ENCODE measurements around the gene GLB1L. TPM values are rescaled to one million over a fixed set of nuclear protein-coding genes. Genes with fewer than 3 reads are reported as not detected.

GLB1L gene
- total RNA-seq, 1 experiment from 2014 or later: 6.1 TPM

GRCh38 chr2:219229305-219230058 lies 15.8 kb downstream of the GLB1L start, which contains the start of the genes ANKZF1 and ATG9A:
ANKZF1 (plus strand) TSS chr2:219229806; CDS start chr2:219230258, 452 bp downstream.
ATG9A (minus strand) TSS chr2:219229636; CDS start chr2:219228024, 1,612 bp downstream.
- peak within 1 kb of the TSS; percentile 93 for H3K4me3 Mint-ChIP-seq
- no peaks in the 10 kb centered on the region for H3K9me3 Mint-ChIP-seq
- H3K27me3 Mint-ChIP-seq (ENCODE audit: low read depth): no peaks in the 10 kb centered on the region
- peak; percentile 99 for DNase-seq (ENCODE audit: low spot score)
- ATAC-seq: peak; percentile 98
- peaks cover 47% of the 10 kb centered on the region for H3K36me3 Mint-ChIP-seq
- ChIA-PET POLR2A (interaction anchor here (0.6 to 2.4 kb wide), 6 partner anchors 10 to 65 kb away, joined by 3 to 18 read pairs (median 5); partner anchors contain the start of genes ABCB6, DNAJB2, GLB1L and STK16), CTCF (interaction anchor here (1.0 to 2.4 kb wide), 5 partner anchors 11 to 70 kb away, joined by 3 to 21 read pairs (median 6); partner anchors contain the start of gene ABCB6)
- H3K27ac Mint-ChIP-seq: peak within 1 kb of the TSS; percentile 97
- peaks cover 12% of the 10 kb centered on the region for H3K4me1 Mint-ChIP-seq
- no peak for TF ChIP-seq SOX15 (CRISPR knock-in tag; IDR thresholded peaks at IDR 0.05)
- no peak for TF ChIP-seq GTF2I (CRISPR knock-in tag; conservative IDR thresholded peaks at IDR 0.05)
- TF ChIP-seq ZMAT4 (CRISPR knock-in tag; IDR thresholded peaks at IDR 0.05): 0 out of 2 replicates have a peak, but pooled peaks have one; percentile 36
- TF ChIP-seq JUN (CRISPR knock-in tag; IDR thresholded peaks at IDR 0.05): no peak
- TF ChIP-seq, protein P1, sequence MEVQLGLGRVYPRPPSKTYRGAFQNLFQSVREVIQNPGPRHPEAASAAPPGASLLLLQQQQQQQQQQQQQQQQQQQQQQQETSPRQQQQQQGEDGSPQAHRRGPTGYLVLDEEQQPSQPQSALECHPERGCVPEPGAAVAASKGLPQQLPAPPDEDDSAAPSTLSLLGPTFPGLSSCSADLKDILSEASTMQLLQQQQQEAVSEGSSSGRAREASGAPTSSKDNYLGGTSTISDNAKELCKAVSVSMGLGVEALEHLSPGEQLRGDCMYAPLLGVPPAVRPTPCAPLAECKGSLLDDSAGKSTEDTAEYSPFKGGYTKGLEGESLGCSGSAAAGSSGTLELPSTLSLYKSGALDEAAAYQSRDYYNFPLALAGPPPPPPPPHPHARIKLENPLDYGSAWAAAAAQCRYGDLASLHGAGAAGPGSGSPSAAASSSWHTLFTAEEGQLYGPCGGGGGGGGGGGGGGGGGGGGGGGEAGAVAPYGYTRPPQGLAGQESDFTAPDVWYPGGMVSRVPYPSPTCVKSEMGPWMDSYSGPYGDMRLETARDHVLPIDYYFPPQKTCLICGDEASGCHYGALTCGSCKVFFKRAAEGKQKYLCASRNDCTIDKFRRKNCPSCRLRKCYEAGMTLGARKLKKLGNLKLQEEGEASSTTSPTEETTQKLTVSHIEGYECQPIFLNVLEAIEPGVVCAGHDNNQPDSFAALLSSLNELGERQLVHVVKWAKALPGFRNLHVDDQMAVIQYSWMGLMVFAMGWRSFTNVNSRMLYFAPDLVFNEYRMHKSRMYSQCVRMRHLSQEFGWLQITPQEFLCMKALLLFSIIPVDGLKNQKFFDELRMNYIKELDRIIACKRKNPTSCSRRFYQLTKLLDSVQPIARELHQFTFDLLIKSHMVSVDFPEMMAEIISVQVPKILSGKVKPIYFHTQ (CRISPR knock-in tag; IDR thresholded peaks at IDR 0.05): no peak
- TF ChIP-seq CBFB (CRISPR knock-in tag; IDR thresholded peaks at IDR 0.05; ENCODE audit: low read depth): no peak
- TF ChIP-seq ZNF423 (CRISPR knock-in tag; IDR thresholded peaks at IDR 0.05): no peak
- TF ChIP-seq, protein P2, sequence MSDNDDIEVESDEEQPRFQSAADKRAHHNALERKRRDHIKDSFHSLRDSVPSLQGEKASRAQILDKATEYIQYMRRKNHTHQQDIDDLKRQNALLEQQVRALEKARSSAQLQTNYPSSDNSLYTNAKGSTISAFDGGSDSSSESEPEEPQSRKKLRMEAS (CRISPR knock-in tag; IDR thresholded peaks at IDR 0.05): peak; percentile 78
- no peak for TF ChIP-seq ZSCAN18 (CRISPR knock-in tag; IDR thresholded peaks at IDR 0.05)
- TF ChIP-seq, protein P3, sequence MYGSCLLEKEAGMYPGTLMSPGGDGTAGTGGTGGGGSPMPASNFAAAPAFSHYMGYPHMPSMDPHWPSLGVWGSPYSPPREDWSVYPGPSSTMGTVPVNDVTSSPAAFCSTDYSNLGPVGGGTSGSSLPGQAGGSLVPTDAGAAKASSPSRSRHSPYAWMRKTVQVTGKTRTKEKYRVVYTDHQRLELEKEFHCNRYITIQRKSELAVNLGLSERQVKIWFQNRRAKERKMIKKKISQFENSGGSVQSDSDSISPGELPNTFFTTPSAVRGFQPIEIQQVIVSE (CRISPR knock-in tag; IDR thresholded peaks at IDR 0.05; ENCODE audit: borderline replicate concordance): no peak
- no peak; the same call in 1 of the 2 replicates for TF ChIP-seq TP53 (CRISPR knock-in tag; IDR thresholded peaks at IDR 0.05)
- TF ChIP-seq MXD4 (CRISPR knock-in tag; IDR thresholded peaks at IDR 0.05; ENCODE audit: borderline replicate concordance): no peak
- TF ChIP-seq NR2C2 (CRISPR knock-in tag; IDR thresholded peaks at IDR 0.05): no peak
- no peak for TF ChIP-seq ZNF396 (CRISPR knock-in tag; IDR thresholded peaks at IDR 0.05; ENCODE audit: borderline replicate concordance)
- no peak; the same call in 1 of the 2 replicates for TF ChIP-seq CREM (CRISPR knock-in tag; IDR thresholded peaks at IDR 0.05)
- no peak for TF ChIP-seq KAT7 (CRISPR knock-in tag; IDR thresholded peaks at IDR 0.05; ENCODE audit: borderline replicate concordance)
- TF ChIP-seq FOXP1 (CRISPR knock-in tag; IDR thresholded peaks at IDR 0.05; ENCODE audit: borderline replicate concordance): peak; percentile 27; the same call in 1 of the 2 replicates
- TF ChIP-seq, protein P4, sequence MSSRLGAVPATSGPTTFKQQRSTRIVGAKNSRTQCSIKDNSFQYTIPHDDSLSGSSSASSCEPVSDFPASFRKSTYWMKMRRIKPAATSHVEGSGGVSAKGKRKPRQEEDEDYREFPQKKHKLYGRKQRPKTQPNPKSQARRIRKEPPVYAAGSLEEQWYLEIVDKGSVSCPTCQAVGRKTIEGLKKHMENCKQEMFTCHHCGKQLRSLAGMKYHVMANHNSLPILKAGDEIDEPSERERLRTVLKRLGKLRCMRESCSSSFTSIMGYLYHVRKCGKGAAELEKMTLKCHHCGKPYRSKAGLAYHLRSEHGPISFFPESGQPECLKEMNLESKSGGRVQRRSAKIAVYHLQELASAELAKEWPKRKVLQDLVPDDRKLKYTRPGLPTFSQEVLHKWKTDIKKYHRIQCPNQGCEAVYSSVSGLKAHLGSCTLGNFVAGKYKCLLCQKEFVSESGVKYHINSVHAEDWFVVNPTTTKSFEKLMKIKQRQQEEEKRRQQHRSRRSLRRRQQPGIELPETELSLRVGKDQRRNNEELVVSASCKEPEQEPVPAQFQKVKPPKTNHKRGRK (CRISPR knock-in tag; IDR thresholded peaks at IDR 0.05; ENCODE audit: borderline replicate concordance): no peak
- TF ChIP-seq, protein P5, sequence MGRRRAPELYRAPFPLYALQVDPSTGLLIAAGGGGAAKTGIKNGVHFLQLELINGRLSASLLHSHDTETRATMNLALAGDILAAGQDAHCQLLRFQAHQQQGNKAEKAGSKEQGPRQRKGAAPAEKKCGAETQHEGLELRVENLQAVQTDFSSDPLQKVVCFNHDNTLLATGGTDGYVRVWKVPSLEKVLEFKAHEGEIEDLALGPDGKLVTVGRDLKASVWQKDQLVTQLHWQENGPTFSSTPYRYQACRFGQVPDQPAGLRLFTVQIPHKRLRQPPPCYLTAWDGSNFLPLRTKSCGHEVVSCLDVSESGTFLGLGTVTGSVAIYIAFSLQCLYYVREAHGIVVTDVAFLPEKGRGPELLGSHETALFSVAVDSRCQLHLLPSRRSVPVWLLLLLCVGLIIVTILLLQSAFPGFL (CRISPR knock-in tag; IDR thresholded peaks at IDR 0.05; ENCODE audit: borderline replicate concordance): no peak
- TF ChIP-seq, protein P6, sequence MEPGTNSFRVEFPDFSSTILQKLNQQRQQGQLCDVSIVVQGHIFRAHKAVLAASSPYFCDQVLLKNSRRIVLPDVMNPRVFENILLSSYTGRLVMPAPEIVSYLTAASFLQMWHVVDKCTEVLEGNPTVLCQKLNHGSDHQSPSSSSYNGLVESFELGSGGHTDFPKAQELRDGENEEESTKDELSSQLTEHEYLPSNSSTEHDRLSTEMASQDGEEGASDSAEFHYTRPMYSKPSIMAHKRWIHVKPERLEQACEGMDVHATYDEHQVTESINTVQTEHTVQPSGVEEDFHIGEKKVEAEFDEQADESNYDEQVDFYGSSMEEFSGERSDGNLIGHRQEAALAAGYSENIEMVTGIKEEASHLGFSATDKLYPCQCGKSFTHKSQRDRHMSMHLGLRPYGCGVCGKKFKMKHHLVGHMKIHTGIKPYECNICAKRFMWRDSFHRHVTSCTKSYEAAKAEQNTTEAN (CRISPR knock-in tag; IDR thresholded peaks at IDR 0.05): no peak
- no peak for TF ChIP-seq E2F1 (CRISPR knock-in tag; IDR thresholded peaks at IDR 0.05)
- TF ChIP-seq, protein P7, sequence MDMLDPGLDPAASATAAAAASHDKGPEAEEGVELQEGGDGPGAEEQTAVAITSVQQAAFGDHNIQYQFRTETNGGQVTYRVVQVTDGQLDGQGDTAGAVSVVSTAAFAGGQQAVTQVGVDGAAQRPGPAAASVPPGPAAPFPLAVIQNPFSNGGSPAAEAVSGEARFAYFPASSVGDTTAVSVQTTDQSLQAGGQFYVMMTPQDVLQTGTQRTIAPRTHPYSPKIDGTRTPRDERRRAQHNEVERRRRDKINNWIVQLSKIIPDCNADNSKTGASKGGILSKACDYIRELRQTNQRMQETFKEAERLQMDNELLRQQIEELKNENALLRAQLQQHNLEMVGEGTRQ (CRISPR knock-in tag; IDR thresholded peaks at IDR 0.05): peak; percentile 15
- no peak for TF ChIP-seq ZNF138 (CRISPR knock-in tag; conservative IDR thresholded peaks at IDR 0.05)

Data from WTC11 (cell line).